H1 (cell line): ENCODE measurements around the gene PHF14. TPM values are rescaled to one million over a fixed set of nuclear protein-coding genes. Genes with fewer than 3 reads are reported as not detected.

Source experiments
- CTCF ChIA-PET: fragments of 300-600 bp; sonication (Branson Sonifier 250); formaldehyde crosslinking; loops from one replicate; lab custom pipeline; 2021; ENCODE audit not compliant: partially characterized antibody; lab: Charles Lee
- POLR2A ChIA-PET: fragments of 300-600 bp; sonication (Branson Sonifier 250); formaldehyde crosslinking; loops from one replicate; lab custom pipeline; 2021; ENCODE audit warnings: inconsistent platforms; ENCODE audit not compliant: partially characterized antibody; lab: Charles Lee
- DNase-seq, 2 experiments: peaks; one replicate each; pipeline versions ENCODE4 v3.0.0 to v3.0.0-alpha.2; 2010 to 2022; ENCODE audit warnings: low spot score in 2 of 2, low read depth in 1 of 2, mixed read lengths in 1 of 2
- FAIRE-seq: peaks from 2 replicates; lab custom pipeline; 2011; peaks lifted over from hg19 to GRCh38; lab: Jason Lieb, UNC
- H2AFZ ChIP-seq: 2 replicates; pipeline ENCODE4 v1.8.1; 2012; ENCODE audit warnings: low read length, inconsistent platforms
- H2AK5ac ChIP-seq: 2 replicates; pipeline ENCODE4 v1.6.1; 2013; ENCODE audit warnings: low read depth, low read length
- H2BK120ac ChIP-seq: replicated peaks from 2 replicates; pipeline ENCODE3; 2013; ENCODE audit warnings: low read depth, low read length, inconsistent platforms
- H2BK12ac ChIP-seq: 2 replicates; pipeline ENCODE4 v1.6.1; 2013; ENCODE audit warnings: low read depth, low read length
- H2BK15ac ChIP-seq: 2 replicates; pipeline ENCODE4 v1.6.1; 2013; ENCODE audit warnings: low read length
- H2BK20ac ChIP-seq: 2 replicates; pipeline ENCODE4 v1.6.1; 2013; ENCODE audit warnings: low read length
- H2BK5ac ChIP-seq: 2 replicates; pipeline ENCODE4 v1.6.1; 2013; ENCODE audit warnings: low read depth, low read length
- H3K14ac ChIP-seq: 2 replicates; pipeline ENCODE4 v1.6.1; 2013; ENCODE audit warnings: inconsistent platforms; ENCODE audit not compliant: insufficient read length
- H3K18ac ChIP-seq: 2 replicates; pipeline ENCODE4 v1.6.1; 2013; ENCODE audit warnings: low read length; ENCODE audit errors: extremely low read depth
- H3K23ac ChIP-seq: 2 replicates; pipeline ENCODE4 v1.6.1; 2013; ENCODE audit warnings: inconsistent platforms; ENCODE audit not compliant: insufficient read length
- H3K23me2 ChIP-seq: 2 replicates; pipeline ENCODE4 v1.6.1; 2013; ENCODE audit warnings: low read depth, low read length
- H3K27ac ChIP-seq: 2 replicates; pipeline ENCODE4 v1.6.1; 2011; ENCODE audit warnings: low read depth, low read length, inconsistent platforms
- H3K27me3 ChIP-seq, 4 experiments: replicated peaks in 1 of 4; 1 replicate in 1 of 4; 2 replicates in 3 of 4; pipeline versions ENCODE4 v1.6.1 to v1.8.1; 2011 to 2013; ENCODE audit warnings: low read length in 3 of 4, mild to moderate bottlenecking in 3 of 4, inconsistent platforms in 2 of 4, mixed read lengths in 2 of 4, moderate library complexity in 1 of 4; ENCODE audit not compliant: control insufficient read depth in 3 of 4, insufficient read depth in 3 of 4; ENCODE audit errors: extremely low read depth in 1 of 4
- H3K36me3 ChIP-seq, 4 experiments: 2 replicates each; pipeline versions ENCODE4 v1.6.1 to v1.8.1; 2011 to 2013; ENCODE audit warnings: mild to moderate bottlenecking in 4 of 4, low read length in 3 of 4, moderate library complexity in 2 of 4, control low read depth in 1 of 4, inconsistent platforms in 1 of 4; ENCODE audit not compliant: insufficient read depth in 4 of 4, control insufficient read depth in 2 of 4
- H3K4ac ChIP-seq: replicated peaks from 2 replicates; pipeline ENCODE3; 2013; ENCODE audit warnings: low read length, low read depth, mixed read lengths, inconsistent platforms; ENCODE audit not compliant: insufficient read length
- H3K4me1 ChIP-seq, 4 experiments: replicated peaks in 1 of 4; 1 replicate in 1 of 4; 2 replicates in 3 of 4; pipeline versions ENCODE4 v1.6.1 to v1.8.1; 2011 to 2013; ENCODE audit warnings: low read length in 3 of 4, inconsistent platforms in 2 of 4, mixed read lengths in 1 of 4; ENCODE audit not compliant: insufficient read depth in 4 of 4, control insufficient read depth in 3 of 4
- H3K4me2 ChIP-seq, 2 experiments: 2 replicates each; pipeline versions ENCODE4 v1.6.1 to v1.8.1; 2011 to 2013; ENCODE audit warnings: low read depth in 2 of 2, low read length in 2 of 2, control low read depth in 1 of 2, inconsistent platforms in 1 of 2, mild to moderate bottlenecking in 1 of 2; ENCODE audit not compliant: insufficient read depth in 1 of 2
- H3K4me3 ChIP-seq, 4 experiments: fragments of 200-600, 300-600 bp in 1 of 4; sonication (generic), shearing (Covaris generic), sonication (Bioruptor Twin) in 1 of 4; 2 replicates each; pipeline versions ENCODE4 v1.5.1 to v1.8.1; 2011 to 2016; ENCODE audit warnings: low read length in 4 of 4, low read depth in 3 of 4, control low read depth in 2 of 4, inconsistent platforms in 2 of 4, mild to moderate bottlenecking in 2 of 4, mixed read lengths in 1 of 4, moderate library complexity in 1 of 4; ENCODE audit not compliant: insufficient read depth in 2 of 4; ENCODE audit errors: extremely low read depth in 1 of 4
- H3K56ac ChIP-seq: replicated peaks from 2 replicates; pipeline ENCODE3; 2013; ENCODE audit warnings: low read depth, mild to moderate bottlenecking, mixed read lengths, low read length, inconsistent platforms; ENCODE audit not compliant: insufficient read length
- H3K79me1 ChIP-seq: 2 replicates; pipeline ENCODE4 v1.6.1; 2013; ENCODE audit warnings: low read depth, low read length, control low read depth
- H3K79me2 ChIP-seq, 2 experiments: 2 replicates each; pipeline versions ENCODE4 v1.6.1 to v1.8.1; 2012 to 2013; ENCODE audit warnings: low read length in 2 of 2, mild to moderate bottlenecking in 2 of 2, inconsistent platforms in 1 of 2; ENCODE audit not compliant: insufficient read depth in 2 of 2, control insufficient read depth in 1 of 2
- H3K9ac ChIP-seq, 4 experiments: replicated peaks in 1 of 4; 1 replicate in 1 of 4; 2 replicates in 3 of 4; pipeline versions ENCODE4 v1.6.1 to v1.8.1; 2011 to 2013; ENCODE audit warnings: low read depth in 3 of 4, low read length in 3 of 4, control low read depth in 2 of 4, mild to moderate bottlenecking in 2 of 4, moderate library complexity in 2 of 4, inconsistent platforms in 1 of 4; ENCODE audit errors: extremely low read depth in 1 of 4
- H3K9me3 ChIP-seq, 2 experiments: 2 replicates each; pipeline versions ENCODE4 v1.6.1 to v1.8.1; 2012 to 2013; ENCODE audit warnings: mild to moderate bottlenecking in 2 of 2, moderate library complexity in 2 of 2, control low read depth in 1 of 2, inconsistent platforms in 1 of 2, low read depth in 1 of 2, low read length in 1 of 2, mixed read lengths in 1 of 2; ENCODE audit not compliant: insufficient read depth in 2 of 2
- H4K20me1 ChIP-seq, 2 experiments: replicated peaks in 1 of 2; 2 replicates each; pipeline versions ENCODE3 to v1.8.1; 2011 to 2013; ENCODE audit warnings: inconsistent platforms in 2 of 2, low read length in 2 of 2, mild to moderate bottlenecking in 1 of 2; ENCODE audit not compliant: insufficient read depth in 2 of 2, control insufficient read depth in 1 of 2
- H4K5ac ChIP-seq: 2 replicates; pipeline ENCODE4 v1.6.1; 2013; ENCODE audit warnings: low read length, low read depth, mixed read lengths, inconsistent platforms; ENCODE audit not compliant: insufficient read length
- H4K8ac ChIP-seq: 2 replicates; pipeline ENCODE4 v1.8.0; 2013; ENCODE audit warnings: mild to moderate bottlenecking, moderate library complexity, low read length, inconsistent platforms; ENCODE audit not compliant: insufficient read depth; ENCODE audit errors: extremely low read depth
- H4K91ac ChIP-seq: replicated peaks from 2 replicates; pipeline ENCODE3; 2013; ENCODE audit warnings: low read length, mixed read lengths, inconsistent platforms; ENCODE audit not compliant: insufficient read length
- POLR2AphosphoS5 ChIP-seq: IDR thresholded peaks from 2 replicates; pipeline ENCODE4 v1.6.1; 2011; ENCODE audit warnings: low read depth, low read length
- TEAD4 ChIP-seq: IDR thresholded peaks from 2 replicates; pipeline ENCODE4 v1.6.1; 2012; ENCODE audit warnings: low read depth, low read length, inconsistent platforms, mixed read lengths
- WGBS, 2 experiments: shearing (Covaris generic) in 1 of 2; methylation state at CpG; one replicate each; pipeline versions ENCODE4 v1.1.6 to v1.1.7; 2013 to 2015; ENCODE audit warnings: low lambda C conversion rate in 2 of 2, mixed read lengths in 2 of 2, inconsistent platforms in 1 of 2, low coverage in 1 of 2, missing lambda C conversion rate in 1 of 2; ENCODE audit not compliant: insufficient replicate concordance in 2 of 2, insufficient coverage in 1 of 2, insufficient read length in 1 of 2; ENCODE audit errors: extremely low coverage in 1 of 2, missing lambda C conversion rate in 1 of 2; 5-methylcytosine and 5-hydroxymethylcytosine counted together
- polyA plus RNA-seq, 7 experiments: library from polyadenylated mRNA; depleted of rRNA in 3 of 7; stranded (reverse) in 5 of 7; unstranded in 2 of 7; fragments of >200 nt in 5 of 7; fragments of 200-250 nt in 2 of 7; gene quantifications; 1 replicate in 5 of 7; 2 replicates in 1 of 7; 4 replicates in 1 of 7; pipeline versions ENCODE4 v1.2.1 to v1.2.3, GENCODE V29; 2011 to 2013; ENCODE audit warnings: missing spikeins in 2 of 7, mixed read lengths in 2 of 7
- total RNA-seq: library from RNA; stranded (reverse); fragmentation: NEBNext Ultra II Directional; extraction: Animal tissue kit (Norgen Biotek cat#: 25700); gene quantifications from 2 replicates; pipeline ENCODE4 v1.2.1, GENCODE V29; 2021

Gene PHF14
- total and polyA plus RNA-seq, 2 of the 8 experiments (the other 6 are each of a cell fraction or from before 2014, with no cell fraction given): 17.9 to 70.6 TPM

DNA sequence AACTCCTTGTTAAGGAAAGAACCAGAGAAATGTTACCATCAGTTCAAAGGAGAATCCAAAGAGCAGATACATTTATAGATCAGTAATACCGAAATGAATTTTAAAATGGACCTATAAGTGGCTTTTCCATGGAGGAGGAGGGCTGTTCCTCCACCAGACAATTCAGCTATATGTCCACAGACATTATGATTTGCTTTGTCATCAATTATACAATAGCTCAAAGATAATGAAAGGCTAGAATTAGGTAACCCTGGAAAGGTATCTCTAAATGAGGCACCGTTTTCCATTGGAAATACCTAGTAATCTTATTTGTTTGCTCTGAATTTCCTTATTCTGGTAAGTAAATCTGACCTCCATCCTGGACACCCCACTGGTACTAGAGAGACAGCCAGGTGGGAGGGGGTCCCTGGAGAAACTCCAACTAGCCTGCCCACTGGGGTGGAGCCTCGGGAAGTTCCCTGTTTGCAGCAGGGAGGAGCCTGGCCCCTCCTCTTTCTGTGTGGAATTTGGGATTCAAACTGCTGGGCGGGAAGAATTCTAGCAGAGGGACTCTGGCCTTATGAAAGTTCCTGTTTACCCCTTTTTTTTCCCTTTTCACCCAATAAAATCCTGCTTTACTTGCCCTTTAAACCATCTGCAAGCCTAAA is 218.0 kb downstream of the PHF14 start:
- peak overlapping the region in 1 of 2 experiments; percentile 97; a peak in 1 of 4 replicates for H3K4me2 ChIP-seq

More for the DNA sequence above, 218.0 kb downstream of the PHF14 start:
- no peak for DNase-seq
- no peak overlapping the region for H3K23ac ChIP-seq
- H3K27me3 ChIP-seq: peaks cover 11 to 22% (median 18%) of the 10 kb centered on the region in 4 experiments
- no peaks in the 10 kb centered on the region for H3K79me2 ChIP-seq
- no peak overlapping the region for H2BK12ac ChIP-seq
- H3K27ac ChIP-seq: no peak overlapping the region
- H2BK15ac ChIP-seq: no peak overlapping the region
- 37% methylated on average over 4 of the region's 4 CpGs; no CpG with 5 or more reads in 1 of the 2 experiments for WGBS, 2 experiments
- no peak overlapping the region for H2BK20ac ChIP-seq
- peak; percentile 88 for FAIRE-seq
- POLR2A ChIA-PET: no interaction called here
- H3K14ac ChIP-seq: no peak overlapping the region
- CTCF ChIA-PET: interaction anchor here (2.0 kb wide), 1 partner anchor 20 kb away, joined by 10 read pairs; no protein-coding TSS in a partner anchor
- TF ChIP-seq POLR2AphosphoS5 (no peak), TEAD4 (peak; percentile 49; the same call in 1 of the 2 replicates)
- no peaks in the 10 kb centered on the region for H3K79me1 ChIP-seq
- H2BK120ac ChIP-seq: no peak overlapping the region
- no peak overlapping the region for H2AK5ac ChIP-seq
- H4K8ac ChIP-seq: no peak overlapping the region
- H3K36me3 ChIP-seq: no peaks in the 10 kb centered on the region
- H3K9ac ChIP-seq: peak overlapping the region in 1 of 4 experiments; percentile 12; a peak in 1 of 7 replicates
- no peak overlapping the region for H3K4me3 ChIP-seq
- no peak overlapping the region for H4K5ac ChIP-seq
- H3K4ac ChIP-seq: no peak overlapping the region
- H3K18ac ChIP-seq: no peak overlapping the region
- peaks cover 6 to 15% (median 13%) of the 10 kb centered on the region in 4 experiments for H3K4me1 ChIP-seq
- H3K23me2 ChIP-seq: 0 out of 2 replicates have a peak, but pooled peaks cover 2% of the 10 kb centered on the region
- H2AFZ ChIP-seq: no peak overlapping the region
- H3K56ac ChIP-seq: no peak overlapping the region
- no peak overlapping the region for H2BK5ac ChIP-seq
- H3K9me3 ChIP-seq: no peaks in the 10 kb centered on the region
- no peak overlapping the region for H4K91ac ChIP-seq
- no peaks in the 10 kb centered on the region for H4K20me1 ChIP-seq
